ENCODE results near the gene HDAC4. TPM values are rescaled to one million over a fixed set of nuclear protein-coding genes. Genes with fewer than 3 reads are reported as not detected.

Gene HDAC4
- total RNA-seq, 1 donor from 2014 or later = 11.8 TPM

DNA sequence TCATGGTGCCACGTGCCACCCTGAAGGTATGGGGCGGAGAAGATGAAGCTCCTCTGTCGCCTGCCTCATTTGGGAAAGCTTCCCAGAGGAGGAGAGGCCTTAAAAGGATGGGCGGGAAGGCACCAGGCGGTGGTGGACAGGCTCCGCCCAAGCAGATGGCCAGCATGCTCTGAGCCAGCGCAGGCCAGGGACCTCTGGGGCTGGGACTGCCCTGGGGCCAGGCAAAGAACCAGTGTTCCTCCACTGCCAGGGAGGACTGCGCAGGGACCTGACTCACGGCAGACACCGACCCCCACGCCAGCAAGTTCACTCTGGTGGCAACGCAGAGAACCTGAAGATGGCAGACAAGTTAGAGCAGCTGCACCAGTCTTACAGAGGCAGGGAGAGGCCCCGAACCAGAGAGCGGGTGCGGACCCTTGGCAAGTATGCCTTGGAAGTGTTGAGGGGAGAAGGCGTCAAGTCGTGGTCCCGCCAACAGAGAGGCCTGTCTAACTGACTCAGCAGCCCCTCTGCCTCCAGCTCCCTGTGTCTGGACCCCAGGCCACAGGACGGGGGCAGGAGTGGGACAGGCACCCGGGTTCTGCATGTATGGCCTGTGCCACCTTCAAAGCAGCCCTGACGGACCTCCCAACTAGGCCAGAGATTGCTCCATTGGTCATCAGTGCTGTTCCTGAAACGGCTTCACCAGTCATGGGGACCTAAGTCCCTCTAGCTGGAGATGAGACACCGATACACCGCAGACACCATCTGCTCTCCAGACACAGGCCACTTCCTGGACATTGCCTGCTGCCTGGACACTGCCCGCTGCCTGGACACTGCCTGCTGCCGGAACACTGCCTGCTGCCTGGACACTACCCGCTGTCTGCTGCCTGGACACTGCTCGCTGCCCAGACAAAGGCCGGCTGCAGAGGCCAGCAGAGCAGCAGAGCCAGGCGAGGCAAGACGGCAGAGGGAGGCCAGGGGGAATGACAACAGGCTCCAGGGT, 124.7 kb downstream of the HDAC4 start:
- Histone ChIP-seq H4K20me1 (ENCODE audit: insufficient read depth, low read length) (no peaks in the 10 kb centered on the region), H3K27ac (ENCODE audit: low read depth, low read length) (peak overlapping the region; percentile 96), H3K9me3 (ENCODE audit: insufficient read depth, low read depth, low read length) (peaks cover 5% of the 10 kb centered on the region), H3K4me3 (ENCODE audit: insufficient read depth, low read depth, low read length) (no peak overlapping the region), H2AFZ (ENCODE audit: low read depth, low read length) (no peak overlapping the region), H3K79me2 (ENCODE audit: insufficient read depth, low read length) (peaks cover 19% of the 10 kb centered on the region), H3K36me3 (ENCODE audit: insufficient read depth, low read length) (no peaks in the 10 kb centered on the region), H3K27me3 (ENCODE audit: insufficient read depth, low read length) (no peaks in the 10 kb centered on the region), H3K9ac (ENCODE audit: low read length) (peak overlapping the region; percentile 87), H3K4me1 (ENCODE audit: insufficient read depth, low read length) (peaks cover 41% of the 10 kb centered on the region), H3K4me2 (ENCODE audit: low read length) (peak overlapping the region; percentile 80)
- TF ChIP-seq EZH2 (IDR thresholded peaks at IDR 0.05; ENCODE audit: insufficient read depth, low read length) = no peak
- TF ChIP-seq, protein P1, sequence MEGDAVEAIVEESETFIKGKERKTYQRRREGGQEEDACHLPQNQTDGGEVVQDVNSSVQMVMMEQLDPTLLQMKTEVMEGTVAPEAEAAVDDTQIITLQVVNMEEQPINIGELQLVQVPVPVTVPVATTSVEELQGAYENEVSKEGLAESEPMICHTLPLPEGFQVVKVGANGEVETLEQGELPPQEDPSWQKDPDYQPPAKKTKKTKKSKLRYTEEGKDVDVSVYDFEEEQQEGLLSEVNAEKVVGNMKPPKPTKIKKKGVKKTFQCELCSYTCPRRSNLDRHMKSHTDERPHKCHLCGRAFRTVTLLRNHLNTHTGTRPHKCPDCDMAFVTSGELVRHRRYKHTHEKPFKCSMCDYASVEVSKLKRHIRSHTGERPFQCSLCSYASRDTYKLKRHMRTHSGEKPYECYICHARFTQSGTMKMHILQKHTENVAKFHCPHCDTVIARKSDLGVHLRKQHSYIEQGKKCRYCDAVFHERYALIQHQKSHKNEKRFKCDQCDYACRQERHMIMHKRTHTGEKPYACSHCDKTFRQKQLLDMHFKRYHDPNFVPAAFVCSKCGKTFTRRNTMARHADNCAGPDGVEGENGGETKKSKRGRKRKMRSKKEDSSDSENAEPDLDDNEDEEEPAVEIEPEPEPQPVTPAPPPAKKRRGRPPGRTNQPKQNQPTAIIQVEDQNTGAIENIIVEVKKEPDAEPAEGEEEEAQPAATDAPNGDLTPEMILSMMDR (IDR thresholded peaks at IDR 0.05; ENCODE audit: insufficient read depth, low read depth, low read length) = no peak
- Mint-ChIP-seq H3K4me3 (ENCODE audit: unreplicated experiment) (no peak overlapping the region), H3K27ac (ENCODE audit: unreplicated experiment) (no peak overlapping the region), H3K27me3 (ENCODE audit: low read depth, unreplicated experiment) (no peaks in the 10 kb centered on the region), H3K36me3 (ENCODE audit: low read depth, unreplicated experiment) (no peaks in the 10 kb centered on the region), H3K9me3 (ENCODE audit: unreplicated experiment) (no peaks in the 10 kb centered on the region), H3K4me1 (ENCODE audit: low read depth, unreplicated experiment) (peaks cover 17% of the 10 kb centered on the region)
- no peak for FAIRE-seq
- peak; percentile 34 for DNase-seq (ENCODE audit: low read depth)

DNA sequence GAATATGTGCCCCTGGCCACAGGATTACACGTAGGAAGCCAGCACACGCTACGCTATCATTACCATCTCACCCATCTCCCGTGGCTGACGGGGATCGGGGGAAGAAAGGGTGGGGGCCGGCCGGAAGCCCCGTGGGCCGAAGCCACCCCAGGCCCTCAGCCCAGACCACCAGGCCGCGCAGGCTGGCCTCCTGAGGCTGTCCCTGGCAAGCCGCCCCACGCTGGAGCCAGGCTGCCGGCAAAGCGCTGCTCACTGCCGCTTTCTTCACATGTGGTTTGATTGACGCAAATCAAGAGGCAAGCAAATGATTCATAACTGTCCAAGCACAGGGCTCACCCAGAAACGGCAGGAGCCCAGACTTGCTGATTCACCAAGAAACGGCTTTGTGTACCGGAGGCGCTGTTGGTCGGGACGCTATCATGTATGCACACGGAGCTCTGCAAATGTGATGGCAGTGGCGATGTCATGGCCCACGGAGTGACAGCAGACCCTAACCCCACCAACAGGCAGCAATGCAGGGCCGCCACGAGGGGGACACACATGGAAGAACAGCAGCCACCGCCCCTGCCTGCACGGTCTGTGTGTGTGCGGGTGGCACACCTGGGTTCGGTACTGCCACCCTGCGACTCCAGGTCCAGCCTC, 125.7 kb downstream of the HDAC4 start:
- FAIRE-seq (no peak), DNase-seq (ENCODE audit: low read depth) (peak; percentile 97)
- H3K36me3 Mint-ChIP-seq (ENCODE audit: low read depth, unreplicated experiment) = no peaks in the 10 kb centered on the region
- Histone ChIP-seq H3K4me1 (ENCODE audit: insufficient read depth, low read length) (peaks cover 39% of the 10 kb centered on the region), H3K27ac (ENCODE audit: low read depth, low read length) (peak overlapping the region; percentile 96), H3K4me2 (ENCODE audit: low read length) (peak overlapping the region; percentile 80), H3K4me3 (ENCODE audit: insufficient read depth, low read depth, low read length) (peak overlapping the region; percentile 38), H4K20me1 (ENCODE audit: insufficient read depth, low read length) (no peaks in the 10 kb centered on the region), H3K27me3 (ENCODE audit: insufficient read depth, low read length) (no peaks in the 10 kb centered on the region), H3K79me2 (ENCODE audit: insufficient read depth, low read length) (peaks cover 19% of the 10 kb centered on the region), H3K36me3 (ENCODE audit: insufficient read depth, low read length) (no peaks in the 10 kb centered on the region), H3K9ac (ENCODE audit: low read length) (peak overlapping the region; percentile 87), H2AFZ (ENCODE audit: low read depth, low read length) (peak overlapping the region; percentile 75), H3K9me3 (ENCODE audit: insufficient read depth, low read depth, low read length) (peaks cover 5% of the 10 kb centered on the region)
- H3K4me3 Mint-ChIP-seq (ENCODE audit: unreplicated experiment) = no peak overlapping the region
- TF ChIP-seq, protein P1 (IDR thresholded peaks at IDR 0.05; ENCODE audit: insufficient read depth, low read depth, low read length) = no peak
- no peak for TF ChIP-seq EZH2 (IDR thresholded peaks at IDR 0.05; ENCODE audit: insufficient read depth, low read length)
- H3K9me3 Mint-ChIP-seq (ENCODE audit: unreplicated experiment) = no peaks in the 10 kb centered on the region
- peaks cover 17% of the 10 kb centered on the region for H3K4me1 Mint-ChIP-seq (ENCODE audit: low read depth, unreplicated experiment)
- H3K27ac Mint-ChIP-seq (ENCODE audit: unreplicated experiment) = peak overlapping the region; percentile 41
- H3K27me3 Mint-ChIP-seq (ENCODE audit: low read depth, unreplicated experiment) = no peaks in the 10 kb centered on the region
